Iris pigment epithelial cell (primary cell): Measurements from ENCODE around the gene COPG2.
A peak's percentile ranks its signal among the peaks of the same experiment; 100 is the strongest.
"Not testable (repeated sequence)": the region's sequence is repeated elsewhere in the genome, so short reads cannot be mapped to it uniquely, and the experiment has no call there.

ENCODE experiments used
- DNase-seq: peaks from one replicate; pipeline ENCODE4 v3.0.0-alpha.2; 2011; ENCODE audit warnings: low read depth

COPG2 gene

GRCh38 chr7:130668258-130669084 lies at the start of gene COPG2:
Gene COPG2 (minus strand): TSS chr7:130668748. CDS start chr7:130668668, 80 bp downstream.
- DNase-seq, result peak; percentile 80

GRCh38 chr7:130712416-130712815 lies 43.9 kb upstream of the COPG2 start:
- no peak for DNase-seq

GRCh38 chr7:130708766-130709165 lies 40.2 kb upstream of the COPG2 start:
- no peak for DNase-seq

GRCh38 chr7:130708001-130708400 lies 39.5 kb upstream of the COPG2 start:
- DNase-seq, result no peak

GRCh38 chr7:130703851-130704250 lies 35.3 kb upstream of the COPG2 start:
- DNase-seq, result no peak

- no peak for DNase-seq
Observed at GRCh38 chr7:130701650-130702049, 33.1 kb upstream of the COPG2 start.

- DNase-seq, result no peak
Observed at GRCh38 chr7:130700760-130701159, 32.2 kb upstream of the COPG2 start.

GRCh38 chr7:130699686-130700085 lies 31.1 kb upstream of the COPG2 start:
- no peak for DNase-seq

GRCh38 chr7:130697820-130698219 lies 29.3 kb upstream of the COPG2 start:
- no peak for DNase-seq

GRCh38 chr7:130695840-130696239 lies 27.3 kb upstream of the COPG2 start:
- peak; percentile 39 for DNase-seq

- not testable (repeated sequence) for DNase-seq
Observed at GRCh38 chr7:130692396-130692795, 23.8 kb upstream of the COPG2 start.

- no peak for DNase-seq
Observed at GRCh38 chr7:130689683-130690082, 21.1 kb upstream of the COPG2 start.

GRCh38 chr7:130683026-130683425 lies 14.5 kb upstream of the COPG2 start:
- no peak for DNase-seq

- DNase-seq, result no peak
Observed at GRCh38 chr7:130674456-130674855, 5.9 kb upstream of the COPG2 start.

GRCh38 chr7:130673066-130673465 lies 4.5 kb upstream of the COPG2 start:
- DNase-seq, result no peak

- no peak for DNase-seq
Observed at GRCh38 chr7:130672146-130672545, 3.6 kb upstream of the COPG2 start.

- peak; percentile 11 for DNase-seq
Observed at GRCh38 chr7:130669085-130669700, 645 bp upstream of the COPG2 start.

GRCh38 chr7:130667593-130668257 lies 823 bp downstream of the COPG2 start:
- DNase-seq, result peak; percentile 2

- peak; percentile 5 for DNase-seq
Observed at GRCh38 chr7:130662426-130662825, 6.1 kb downstream of the COPG2 start.

- no peak for DNase-seq
Observed at GRCh38 chr7:130655286-130655685, 13.3 kb downstream of the COPG2 start.

GRCh38 chr7:130654850-130655249 lies 13.7 kb downstream of the COPG2 start:
- no peak for DNase-seq

GRCh38 chr7:130650611-130651120 lies 17.9 kb downstream of the COPG2 start:
- no peak for DNase-seq
